ENCODE data around the gene DLEC1.

The DLEC1 gene

GRCh38 chr3:38002940-38003339 is 36.1 kb upstream of the DLEC1 start:
- DNase-seq, result no peak

GRCh38 chr3:38003371-38003816 is 35.6 kb upstream of the DLEC1 start:
- DNase-seq, result peak; percentile 65

GRCh38 chr3:38003817-38004414 is 35.1 kb upstream of the DLEC1 start:
- no peak for DNase-seq

GRCh38 chr3:38004415-38005075 is 34.5 kb upstream of the DLEC1 start:
- peak; percentile 61 for DNase-seq

- DNase-seq, result no peak
Observed at GRCh38 chr3:38005076-38006020, 33.7 kb upstream of the DLEC1 start.

GRCh38 chr3:38006031-38006430 is 33.0 kb upstream of the DLEC1 start:
- no peak for DNase-seq

- DNase-seq, result no peak
Observed at GRCh38 chr3:38006445-38006995, 32.5 kb upstream of the DLEC1 start.

GRCh38 chr3:38007754-38008090 is 31.3 kb upstream of the DLEC1 start:
- DNase-seq, result no peak

GRCh38 chr3:38008191-38008701 is 30.8 kb upstream of the DLEC1 start:
- DNase-seq, result no peak

- DNase-seq, result no peak
Observed at GRCh38 chr3:38008971-38009580, 29.9 kb upstream of the DLEC1 start.

- DNase-seq, result no peak
Observed at GRCh38 chr3:38009807-38010591, 29.0 kb upstream of the DLEC1 start.

- no peak for DNase-seq
Observed at GRCh38 chr3:38011111-38011510, 27.9 kb upstream of the DLEC1 start.

- no peak for DNase-seq
Observed at GRCh38 chr3:38015485-38015884, 23.5 kb upstream of the DLEC1 start.

- no peak for DNase-seq
Observed at GRCh38 chr3:38015984-38016383, 23.0 kb upstream of the DLEC1 start.

- no peak for DNase-seq
Observed at GRCh38 chr3:38016410-38016809, 22.6 kb upstream of the DLEC1 start.

- DNase-seq, result no peak
Observed at GRCh38 chr3:38016847-38017444, 22.1 kb upstream of the DLEC1 start.

GRCh38 chr3:38017445-38018295 is 21.3 kb upstream of the DLEC1 start:
- DNase-seq, result no peak

GRCh38 chr3:38018296-38019266 is 20.4 kb upstream of the DLEC1 start:
- no peak for DNase-seq

- no peak for DNase-seq
Observed at GRCh38 chr3:38019658-38020341, 19.2 kb upstream of the DLEC1 start.
